MCF 10A (cell line): Measurements from ENCODE around the gene ATP12A. TPM values are rescaled to one million over a fixed set of nuclear protein-coding genes. Genes with fewer than 3 reads are reported as not detected.

Experiments
- BruUV-seq: library from RNA; stranded (reverse); fragments of 400-500 nt; replicated peaks from 2 replicates; lab custom pipeline; 2021; lab: Mats Ljungman, UMichigan
- CTCF ChIA-PET: fragments of 300-600 bp; sonication (Branson Sonifier 250); formaldehyde crosslinking; extraction: SDS; loops from one replicate; lab custom pipeline; 2021; ENCODE audit warnings: antibody characterized with exemption, inconsistent platforms; lab: Yijun Ruan, JAX
- POLR2A ChIA-PET: fragments of 300-600, 350-650 bp; sonication (Branson Sonifier 250); formaldehyde crosslinking; extraction: SDS; loops from one replicate; lab custom pipeline; 2020; ENCODE audit warnings: antibody characterized with exemption, inconsistent platforms; lab: Yijun Ruan, JAX
- DNase-seq: peaks from one replicate; pipeline ENCODE4 v3.0.0-alpha.2; 2018; ENCODE audit not compliant: unreplicated experiment
- H3K27ac Mint-ChIP-seq: one replicate; pipeline ENCODE4 v1.8.0; 2022; ENCODE audit warnings: mild to moderate bottlenecking, low read depth, mixed read lengths; ENCODE audit not compliant: unreplicated experiment
- H3K27me3 Mint-ChIP-seq: one replicate; pipeline ENCODE4 v1.8.0; 2022; ENCODE audit warnings: mixed read lengths; ENCODE audit not compliant: insufficient read depth, unreplicated experiment
- H3K36me3 Mint-ChIP-seq: one replicate; pipeline ENCODE4 v1.8.0; 2022; ENCODE audit warnings: mild to moderate bottlenecking, moderate library complexity, mixed read lengths; ENCODE audit not compliant: insufficient read depth, unreplicated experiment
- H3K4me1 Mint-ChIP-seq: one replicate; pipeline ENCODE4 v1.8.0; 2022; ENCODE audit warnings: mixed read lengths; ENCODE audit not compliant: insufficient read depth, unreplicated experiment
- H3K4me3 Mint-ChIP-seq: one replicate; pipeline ENCODE4 v1.8.0; 2022; ENCODE audit warnings: mild to moderate bottlenecking, moderate library complexity, mixed read lengths; ENCODE audit not compliant: unreplicated experiment
- H3K9me3 Mint-ChIP-seq: one replicate; pipeline ENCODE4 v1.8.0; 2022; ENCODE audit warnings: mixed read lengths; ENCODE audit not compliant: unreplicated experiment
- intact Hi-C: fragments of 100-400 bp; cut with micrococcal nuclease; formaldehyde crosslinking; loops from 2 replicates; pipeline ENCODE4 v1.14.1; 2022
- total RNA-seq: library from RNA; stranded (reverse); gene quantifications from 2 replicates; pipeline ENCODE4 v1.2.3, GENCODE V29; 2022
- TF ChIP-seq, protein P1 (sequence below): fragments of 200-600 bp; IDR thresholded peaks from one replicate; pipeline ENCODE4 v1.8.0; 2022; ENCODE audit warnings: antibody characterized with exemption, mild to moderate bottlenecking; ENCODE audit not compliant: unreplicated experiment

Gene ATP12A
- total RNA-seq, 1 experiment from 2014 or later = not detected

DNA sequence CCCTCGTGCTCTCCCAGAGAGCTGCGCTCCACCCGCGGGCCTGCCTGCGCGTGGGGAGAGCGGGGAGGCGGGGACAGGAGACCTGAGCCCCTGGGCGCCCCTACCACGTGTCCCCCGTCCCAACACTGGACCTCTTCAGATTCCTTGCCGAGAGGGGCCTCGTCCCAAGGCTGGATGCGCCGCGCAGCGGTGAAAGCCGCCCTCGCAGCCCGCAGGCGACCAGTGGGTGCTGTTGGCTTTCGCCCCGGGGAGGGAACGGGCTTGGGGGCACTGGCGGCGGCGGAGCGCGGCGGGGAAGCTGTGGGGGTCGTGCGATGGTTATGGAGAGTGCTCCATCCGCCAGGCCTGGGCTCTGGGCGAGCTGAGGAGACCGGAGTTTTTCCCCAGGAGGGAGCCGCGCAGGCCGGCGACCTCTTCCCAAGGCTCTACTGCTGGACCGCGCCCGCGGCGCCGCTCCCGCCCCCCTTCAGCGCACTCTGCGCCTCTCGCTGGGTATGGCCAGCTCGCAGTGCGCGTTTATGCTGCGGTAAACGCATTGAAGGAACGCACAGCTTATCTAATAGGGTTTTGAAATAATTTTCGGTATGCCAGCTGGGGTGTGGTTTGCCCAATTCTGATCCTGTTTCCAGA is 66.5 kb downstream of the ATP12A start:
- Mint-ChIP-seq H3K36me3 (no peaks in the 10 kb centered on the region), H3K9me3 (no peaks in the 10 kb centered on the region), H3K27ac (no peak overlapping the region), H3K27me3 (peaks cover 11% of the 10 kb centered on the region), H3K4me1 (no peaks in the 10 kb centered on the region), H3K4me3 (peak overlapping the region; percentile 47)
- no peak for DNase-seq
- BruUV-seq = no TSS peak
- CTCF ChIA-PET = no interaction called here
- TF ChIP-seq, protein P1, sequence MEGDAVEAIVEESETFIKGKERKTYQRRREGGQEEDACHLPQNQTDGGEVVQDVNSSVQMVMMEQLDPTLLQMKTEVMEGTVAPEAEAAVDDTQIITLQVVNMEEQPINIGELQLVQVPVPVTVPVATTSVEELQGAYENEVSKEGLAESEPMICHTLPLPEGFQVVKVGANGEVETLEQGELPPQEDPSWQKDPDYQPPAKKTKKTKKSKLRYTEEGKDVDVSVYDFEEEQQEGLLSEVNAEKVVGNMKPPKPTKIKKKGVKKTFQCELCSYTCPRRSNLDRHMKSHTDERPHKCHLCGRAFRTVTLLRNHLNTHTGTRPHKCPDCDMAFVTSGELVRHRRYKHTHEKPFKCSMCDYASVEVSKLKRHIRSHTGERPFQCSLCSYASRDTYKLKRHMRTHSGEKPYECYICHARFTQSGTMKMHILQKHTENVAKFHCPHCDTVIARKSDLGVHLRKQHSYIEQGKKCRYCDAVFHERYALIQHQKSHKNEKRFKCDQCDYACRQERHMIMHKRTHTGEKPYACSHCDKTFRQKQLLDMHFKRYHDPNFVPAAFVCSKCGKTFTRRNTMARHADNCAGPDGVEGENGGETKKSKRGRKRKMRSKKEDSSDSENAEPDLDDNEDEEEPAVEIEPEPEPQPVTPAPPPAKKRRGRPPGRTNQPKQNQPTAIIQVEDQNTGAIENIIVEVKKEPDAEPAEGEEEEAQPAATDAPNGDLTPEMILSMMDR = no peak
- POLR2A ChIA-PET = interaction anchor here (0.6 kb wide), 1 partner anchor 1374 kb away, joined by 4 read pairs; no protein-coding TSS in a partner anchor
- intact Hi-C loops = no loop called here

DNA sequence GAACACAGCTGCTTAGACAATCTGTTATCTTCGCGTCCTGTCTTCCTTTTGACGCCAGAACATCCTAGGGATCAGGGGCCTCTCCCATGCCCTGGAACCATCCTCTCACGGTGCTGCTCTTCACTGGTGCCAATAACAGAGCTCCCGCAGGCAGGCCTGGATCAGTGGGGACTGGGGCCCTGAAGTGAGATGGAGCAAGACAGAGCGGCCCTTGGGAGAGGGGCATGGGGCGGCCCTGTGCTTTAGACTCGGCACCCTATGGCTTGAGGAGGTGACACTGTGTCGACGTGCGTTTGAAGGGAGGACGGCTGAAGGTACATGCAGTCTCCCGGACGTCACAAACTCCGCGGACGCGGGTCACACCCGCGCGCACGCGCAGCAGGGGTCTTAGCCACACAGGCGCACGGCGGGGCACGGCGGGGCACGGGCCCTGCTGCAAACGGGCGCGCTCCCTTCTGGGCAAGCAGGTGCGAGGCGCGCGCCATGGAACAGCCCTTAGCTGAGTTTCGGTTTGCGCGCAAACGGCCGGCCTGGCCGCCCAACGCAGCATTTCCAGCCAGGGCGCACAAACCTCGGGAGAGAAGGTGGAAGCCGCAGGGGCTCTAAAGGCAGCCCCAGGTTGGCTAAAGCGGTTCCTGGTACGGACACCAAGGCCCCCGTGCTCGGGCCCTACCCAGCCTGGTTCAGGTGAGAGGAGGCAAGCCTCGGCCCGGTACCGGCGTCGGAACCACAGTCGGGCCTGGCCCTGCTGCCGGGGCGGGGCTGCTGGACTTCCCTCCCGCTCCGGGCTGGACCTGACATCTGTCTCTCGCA is 67.2 kb downstream of the ATP12A start:
- CTCF ChIA-PET = no interaction called here
- peak overlapping the region; percentile 47 for H3K4me3 Mint-ChIP-seq

DNA sequence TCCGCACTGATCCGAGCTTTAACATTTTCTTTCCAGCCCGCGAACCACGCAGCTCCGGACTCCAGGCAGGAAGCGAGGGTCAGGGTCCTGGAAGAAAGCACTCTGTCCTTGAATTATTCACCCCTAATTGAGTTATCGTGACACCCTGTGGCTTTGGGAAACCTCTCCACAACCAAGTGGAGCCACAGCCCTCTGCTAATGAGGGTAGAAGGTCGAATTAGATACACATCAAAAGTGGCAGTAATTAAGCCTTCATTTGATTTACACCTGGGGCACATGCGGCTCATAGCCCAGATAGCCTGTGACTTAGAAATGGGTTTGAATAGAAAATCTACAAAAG is 67.8 kb downstream of the ATP12A start:
- Mint-ChIP-seq H3K9me3 (no peaks in the 10 kb centered on the region), H3K4me1 (no peaks in the 10 kb centered on the region), H3K4me3 (no peak overlapping the region), H3K27ac (no peak overlapping the region), H3K27me3 (peaks cover 11% of the 10 kb centered on the region), H3K36me3 (no peaks in the 10 kb centered on the region)
- TF ChIP-seq, protein P1 = no peak
- intact Hi-C loops = no loop called here
- no peak for DNase-seq
- POLR2A ChIA-PET = no interaction called here
- no TSS peak for BruUV-seq
- CTCF ChIA-PET = interaction anchor here (0.5 kb wide), 1 partner anchor 212 kb away, joined by 7 read pairs; no protein-coding TSS in a partner anchor

More for the DNA sequence above, 67.2 kb downstream of the ATP12A start:
- H3K27ac Mint-ChIP-seq = no peak overlapping the region
- no TSS peak for BruUV-seq
- H3K27me3 Mint-ChIP-seq = peaks cover 11% of the 10 kb centered on the region
- TF ChIP-seq, protein P1 = no peak
- H3K4me1 Mint-ChIP-seq = no peaks in the 10 kb centered on the region
- POLR2A ChIA-PET = no interaction called here
- DNase-seq = no peak
- intact Hi-C loops = no loop called here
- H3K9me3 Mint-ChIP-seq = no peaks in the 10 kb centered on the region
- H3K36me3 Mint-ChIP-seq = no peaks in the 10 kb centered on the region

GRCh38 chr13:24759197-24759596 is 79.0 kb downstream of the ATP12A start:
- Mint-ChIP-seq H3K27me3 (no peaks in the 10 kb centered on the region), H3K27ac (no peak overlapping the region), H3K36me3 (no peaks in the 10 kb centered on the region), H3K4me1 (no peaks in the 10 kb centered on the region), H3K4me3 (no peak overlapping the region), H3K9me3 (no peaks in the 10 kb centered on the region)
- BruUV-seq = no TSS peak
- DNase-seq = no peak
- intact Hi-C loops = no loop called here
- TF ChIP-seq, protein P1 = no peak
- POLR2A ChIA-PET = no interaction called here
- CTCF ChIA-PET = interaction anchor here (0.6 kb wide), 1 partner anchor 555 kb away, joined by 3 read pairs; no protein-coding TSS in a partner anchor
